ENCODE data around the gene APCDD1L. TPM values are rescaled to one million over a fixed set of nuclear protein-coding genes. Genes with fewer than 3 reads are reported as not detected.
A peak's percentile ranks its signal among the peaks of the same experiment; 100 is the strongest.

APCDD1L gene
- total and polyA plus RNA-seq, 2 of the 8 experiments (the other 6 are each of a cell fraction or from before 2014, with no cell fraction given) = 0.83 to 3.1 TPM

DNA sequence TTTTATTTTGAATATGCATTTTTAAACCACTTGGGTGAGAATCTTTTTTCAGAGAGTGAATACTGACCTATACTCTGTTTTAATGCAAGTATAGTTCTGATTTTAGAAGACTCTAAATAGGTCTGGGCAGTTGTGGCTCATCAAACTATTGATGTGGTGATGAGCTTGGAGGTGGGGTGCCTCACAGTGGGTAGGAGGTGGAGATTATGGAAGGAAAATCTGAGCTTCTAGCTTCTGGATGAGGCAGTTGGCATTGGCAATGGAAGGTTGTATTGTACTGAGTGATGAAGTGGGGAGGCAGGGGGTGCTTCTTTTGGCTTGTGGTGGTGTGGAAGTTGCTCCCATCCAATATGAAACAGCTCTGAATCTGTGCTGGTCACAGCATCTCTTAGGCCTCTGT is 73.5 kb downstream of the APCDD1L start:
- CTCF ChIA-PET (ENCODE audit: partially characterized antibody) = interaction anchor here (0.9 to 2.0 kb wide), 9 partner anchors 9 to 208 kb away, joined by 3 to 6 read pairs (median 3); no protein-coding TSS in a partner anchor
- H2AK5ac ChIP-seq (ENCODE audit: low read depth, low read length) = no peak overlapping the region
- no peak overlapping the region for H3K23ac ChIP-seq (ENCODE audit: insufficient read length)
- H3K79me2 ChIP-seq (ENCODE audit: control insufficient read depth in 1 of 2, insufficient read depth in 2 of 2, low read length in 2 of 2) = peaks cover 7 to 37% of the 10 kb centered on the region in 2 experiments; a peak in 3 of 4 replicates
- H2AFZ ChIP-seq (ENCODE audit: low read length) = no peak overlapping the region
- no peak overlapping the region for H2BK5ac ChIP-seq (ENCODE audit: low read depth, low read length)
- H2BK15ac ChIP-seq (ENCODE audit: low read length) = no peak overlapping the region
- peaks cover 2 to 17% (median 5%) of the 10 kb centered on the region in 4 experiments; a peak in 3 of 8 replicates for H3K36me3 ChIP-seq (ENCODE audit: control insufficient read depth in 2 of 4, insufficient read depth in 4 of 4, low read length in 3 of 4)
- no peak overlapping the region for H4K5ac ChIP-seq (ENCODE audit: insufficient read length, low read depth, low read length)
- H3K4me3 ChIP-seq (ENCODE audit: extremely low read depth in 1 of 4, insufficient read depth in 2 of 4, low read depth in 3 of 4, low read length in 4 of 4) = no peak overlapping the region
- TF ChIP-seq SAP30 (IDR thresholded peaks at IDR 0.05; ENCODE audit: insufficient read depth, insufficient replicate concordance, low read length) (no peak), CTBP2 (IDR thresholded peaks at IDR 0.05; ENCODE audit: borderline replicate concordance, insufficient read depth, insufficient read length, low read length) (no peak), EZH2 (IDR thresholded peaks at IDR 0.05; ENCODE audit: low read depth, low read length, severe bottlenecking) (no peak), TAF1 (IDR thresholded peaks at IDR 0.05; ENCODE audit: low read depth, low read length) (no peak), TEAD4 (IDR thresholded peaks at IDR 0.05; ENCODE audit: low read depth, low read length) (no peak), CEBPB (IDR thresholded peaks at IDR 0.05; ENCODE audit: low read depth, low read length) (no peak), POLR2A (IDR thresholded peaks at IDR 0.05; ENCODE audit: control extremely low read depth in 1 of 2, low read depth in 2 of 2, low read length in 2 of 2) (no peak)
- TF ChIP-seq, protein P1, sequence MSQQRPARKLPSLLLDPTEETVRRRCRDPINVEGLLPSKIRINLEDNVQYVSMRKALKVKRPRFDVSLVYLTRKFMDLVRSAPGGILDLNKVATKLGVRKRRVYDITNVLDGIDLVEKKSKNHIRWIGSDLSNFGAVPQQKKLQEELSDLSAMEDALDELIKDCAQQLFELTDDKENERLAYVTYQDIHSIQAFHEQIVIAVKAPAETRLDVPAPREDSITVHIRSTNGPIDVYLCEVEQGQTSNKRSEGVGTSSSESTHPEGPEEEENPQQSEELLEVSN (IDR thresholded peaks at IDR 0.05) = no peak
- TF ChIP-seq, protein P2, sequence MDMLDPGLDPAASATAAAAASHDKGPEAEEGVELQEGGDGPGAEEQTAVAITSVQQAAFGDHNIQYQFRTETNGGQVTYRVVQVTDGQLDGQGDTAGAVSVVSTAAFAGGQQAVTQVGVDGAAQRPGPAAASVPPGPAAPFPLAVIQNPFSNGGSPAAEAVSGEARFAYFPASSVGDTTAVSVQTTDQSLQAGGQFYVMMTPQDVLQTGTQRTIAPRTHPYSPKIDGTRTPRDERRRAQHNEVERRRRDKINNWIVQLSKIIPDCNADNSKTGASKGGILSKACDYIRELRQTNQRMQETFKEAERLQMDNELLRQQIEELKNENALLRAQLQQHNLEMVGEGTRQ (IDR thresholded peaks at IDR 0.05; ENCODE audit: low read length) = no peak
- H3K18ac ChIP-seq (ENCODE audit: extremely low read depth, low read length) = 0 out of 2 replicates have a peak overlapping the region, but pooled peaks have one; percentile 73
- no peak overlapping the region for H3K56ac ChIP-seq (replicated peaks; ENCODE audit: insufficient read length, low read depth, low read length)
- no peaks in the 10 kb centered on the region for H3K23me2 ChIP-seq (ENCODE audit: low read depth, low read length)
- no peaks in the 10 kb centered on the region for H3K9me3 ChIP-seq (ENCODE audit: insufficient read depth in 2 of 2, low read depth in 1 of 2, low read length in 1 of 2)
- no peak overlapping the region for H2BK120ac ChIP-seq (replicated peaks; ENCODE audit: low read depth, low read length)
- no peak overlapping the region for H2BK12ac ChIP-seq (ENCODE audit: low read depth, low read length)
- no peak overlapping the region for H3K14ac ChIP-seq (ENCODE audit: insufficient read length)
- H4K20me1 ChIP-seq (replicated peaks in 1 of 2; ENCODE audit: control insufficient read depth in 1 of 2, insufficient read depth in 2 of 2, low read length in 2 of 2) = no peaks in the 10 kb centered on the region
- no peak for DNase-seq (ENCODE audit: low read depth in 1 of 2, low spot score in 2 of 2)
- FAIRE-seq = no peak
- H3K27me3 ChIP-seq (replicated peaks in 1 of 4; ENCODE audit: control insufficient read depth in 3 of 4, extremely low read depth in 1 of 4, insufficient read depth in 3 of 4, low read length in 3 of 4) = no peaks in the 10 kb centered on the region
- H3K4ac ChIP-seq (replicated peaks; ENCODE audit: insufficient read length, low read depth, low read length) = no peak overlapping the region
- peaks cover 0 to 14% (median 10%) of the 10 kb centered on the region in 4 experiments; a peak in 4 of 7 replicates for H3K4me1 ChIP-seq (replicated peaks in 1 of 4; ENCODE audit: control insufficient read depth in 3 of 4, insufficient read depth in 4 of 4, low read length in 3 of 4)
- peaks cover 5% of the 10 kb centered on the region; the same call in 1 of the 2 replicates for H3K79me1 ChIP-seq (ENCODE audit: low read depth, low read length)
- POLR2A ChIA-PET (ENCODE audit: partially characterized antibody) = interaction anchor here (0.7 to 1.0 kb wide), 2 partner anchors 12 to 93 kb away, joined by 3 read pairs; no protein-coding TSS in a partner anchor
- no peak overlapping the region for H4K8ac ChIP-seq (ENCODE audit: extremely low read depth, insufficient read depth, low read length)
- H3K27ac ChIP-seq (ENCODE audit: low read depth, low read length) = no peak overlapping the region
- H3K9ac ChIP-seq (replicated peaks in 1 of 4; ENCODE audit: extremely low read depth in 1 of 4, low read depth in 3 of 4, low read length in 3 of 4) = no peak overlapping the region
- H4K91ac ChIP-seq (replicated peaks; ENCODE audit: insufficient read length, low read length) = no peak overlapping the region
- no peak overlapping the region for H2BK20ac ChIP-seq (ENCODE audit: low read length)
- no peak overlapping the region for H3K4me2 ChIP-seq (ENCODE audit: insufficient read depth in 1 of 2, low read depth in 2 of 2, low read length in 2 of 2)
